GM12878 (cell line): ENCODE measurements around the gene PCDHGA1. TPM values are rescaled to one million over a fixed set of nuclear protein-coding genes. Genes with fewer than 3 reads are reported as not detected.

Experiments used
- ATAC-seq: fragments of 200-7000 bp; cut with Tn5 transposase; 3 replicates; pipeline ENCODE4 v1.9.1; 2020; ENCODE audit warnings: mild to moderate bottlenecking, moderate library complexity
- BruUV-seq: library from RNA; stranded (reverse); fragments of 400-500 nt; replicated peaks from 2 replicates; lab custom pipeline; 2021; lab: Mats Ljungman, UMichigan
- CTCF ChIA-PET: fragments of 300-600 bp; sonication (Branson Sonifier 250); formaldehyde crosslinking; extraction: SDS; loops from one replicate; lab custom pipeline; 2021; ENCODE audit warnings: inconsistent platforms; lab: Yijun Ruan, JAX
- POLR2A ChIA-PET: fragments of 350-600 bp; formaldehyde crosslinking; extraction: SDS; loops from one replicate; lab custom pipeline; 2021; ENCODE audit warnings: inconsistent platforms; lab: Charles Lee
- RAD21 ChIA-PET: fragments of 300-600 bp; sonication (Branson Sonifier 250); formaldehyde crosslinking; loops from one replicate; lab custom pipeline; 2023; ENCODE audit warnings: antibody characterized with exemption; ENCODE audit not compliant: unreplicated experiment; lab: Charles Lee
- SMC1A ChIA-PET: fragments of 300-600 bp; sonication (Branson Sonifier 250); formaldehyde crosslinking; loops from one replicate; lab custom pipeline; 2023; ENCODE audit not compliant: unreplicated experiment, uncharacterized antibody; lab: Charles Lee
- DNase-seq: peaks from one replicate; pipeline ENCODE4 v3.0.0-alpha.2; 2011; ENCODE audit warnings: low read depth, low spot score
- FAIRE-seq: peaks from 3 replicates; lab custom pipeline; 2011; peaks lifted over from hg19 to GRCh38; lab: Jason Lieb, UNC
- H2AFZ ChIP-seq: 2 replicates; pipeline ENCODE4 v1.6.0; 2011; ENCODE audit warnings: low read depth, low read length, control low read depth; ENCODE audit not compliant: control insufficient read depth
- H3K27ac ChIP-seq: 2 replicates; pipeline ENCODE4 v1.5.1; 2011; ENCODE audit warnings: control low read depth; ENCODE audit not compliant: control insufficient read depth, insufficient read depth
- H3K27me3 ChIP-seq, 2 experiments: replicated peaks in 1 of 2; 2 replicates each; pipeline versions ENCODE4 v1.6.0 to v1.6.1; 2011; ENCODE audit warnings: low read length in 1 of 2; ENCODE audit not compliant: control insufficient read depth in 2 of 2, insufficient read depth in 2 of 2
- H3K36me3 ChIP-seq, 2 experiments: 2 replicates each; pipeline ENCODE4 v1.5.1; 2011; ENCODE audit warnings: low read length in 1 of 2; ENCODE audit not compliant: control insufficient read depth in 2 of 2, insufficient read depth in 2 of 2
- H3K4me1 ChIP-seq: 2 replicates; pipeline ENCODE4 v1.6.1; 2011; ENCODE audit warnings: mild to moderate bottlenecking, low read length, moderate library complexity, mixed read lengths; ENCODE audit not compliant: control insufficient read depth, insufficient read depth
- H3K4me2 ChIP-seq: 2 replicates; pipeline ENCODE4 v1.6.0; 2011; ENCODE audit warnings: control low read depth; ENCODE audit not compliant: control insufficient read depth, insufficient read depth
- H3K4me3 ChIP-seq: fragments of 200-600 bp; sonication (generic); 2 replicates; pipeline ENCODE4 v1.5.1; 2016
- H3K79me2 ChIP-seq: 2 replicates; pipeline ENCODE4 v1.6.0; 2011; ENCODE audit warnings: low read length; ENCODE audit not compliant: control insufficient read depth, insufficient read depth
- H3K9ac ChIP-seq: 2 replicates; pipeline ENCODE4 v1.8.0; 2011; ENCODE audit warnings: low read length, control low read depth, mixed read lengths; ENCODE audit not compliant: control insufficient read depth, insufficient read depth
- H3K9me3 ChIP-seq: replicated peaks from 3 replicates; pipeline ENCODE4 v1.5.1; 2011; ENCODE audit warnings: mild to moderate bottlenecking, low read length; ENCODE audit not compliant: control insufficient read depth, insufficient read depth
- H4K20me1 ChIP-seq: 2 replicates; pipeline ENCODE4 v1.6.0; 2011; ENCODE audit not compliant: control insufficient read depth, insufficient read depth
- BACH1 ChIP-seq: fragments of 450-650 bp; IDR thresholded peaks from 2 replicates; pipeline ENCODE4 v1.6.1; 2017; ENCODE audit warnings: mild to moderate bottlenecking, borderline replicate concordance
- NR2C2 ChIP-seq: IDR thresholded peaks from 2 replicates; pipeline ENCODE4 v1.6.1; 2011; ENCODE audit warnings: borderline replicate concordance, low read depth; ENCODE audit not compliant: control insufficient read depth, insufficient read length
- RAD21 ChIP-seq: IDR thresholded peaks from 2 replicates; pipeline ENCODE4 v1.6.1; 2011; ENCODE audit warnings: mild to moderate bottlenecking, low read depth, low read length, moderate library complexity; ENCODE audit not compliant: insufficient read depth
- SPI1 ChIP-seq: IDR thresholded peaks from 2 replicates; pipeline ENCODE4 v1.6.1; 2011; ENCODE audit warnings: low read depth, mild to moderate bottlenecking, low read length, moderate library complexity, borderline replicate concordance; ENCODE audit not compliant: insufficient read depth
- WGBS: methylation state at CpG from one replicate; pipeline ENCODE4 v1.1.6; 2016; ENCODE audit warnings: low lambda C conversion rate; ENCODE audit not compliant: insufficient replicate concordance, insufficient coverage; ENCODE audit errors: missing lambda C conversion rate; 5-methylcytosine and 5-hydroxymethylcytosine counted together
- in situ Hi-C: fragments of 300-500 bp; cut with MboI; formaldehyde crosslinking; loops from 9 replicates; pipeline ENCODE4 v1.14.3; 2018; ENCODE audit warnings: mixed read lengths
- intact Hi-C: fragments of 100-400 bp; cut with micrococcal nuclease; formaldehyde crosslinking; loops from one replicate; pipeline ENCODE4 v1.14.2; 2022; ENCODE audit not compliant: unreplicated experiment
- polyA plus RNA-seq, 11 experiments: library from polyadenylated mRNA; depleted of rRNA in 4 of 11; unstranded in 6 of 11; stranded (reverse) in 5 of 11; fragments of >200 nt; fragmentation: Nextera tagmentation in 4 of 11; fragmentation: Illumina TruSeq in 1 of 11; extraction: Ambion mirVana in 4 of 11; extraction: Trizol in 1 of 11; gene quantifications; 1 replicate in 1 of 11; 2 replicates in 10 of 11; pipeline versions ENCODE4 v1.2.1 to v1.2.3, GENCODE V29; 2011 to 2016; ENCODE audit warnings: inconsistent platforms in 2 of 11, missing spikeins in 2 of 11, low read depth in 1 of 11
- total RNA-seq, 4 experiments: library from RNA; depleted of rRNA in 3 of 4; stranded (reverse); fragments of >200 nt in 3 of 4; fragmentation: Illumina TruSeq in 1 of 4; extraction: Trizol in 1 of 4; gene quantifications; 2 replicates each; pipeline versions ENCODE4 v1.2.1 to v1.2.3, GENCODE V29; 2013 to 2021

The PCDHGA1 gene
- total and polyA plus RNA-seq, 10 of the 15 experiments (the other 5 are each of a cell fraction or from before 2014, with no cell fraction given): 0.02 to 0.51 (median 0.19) TPM; not detected in 3

DNA sequence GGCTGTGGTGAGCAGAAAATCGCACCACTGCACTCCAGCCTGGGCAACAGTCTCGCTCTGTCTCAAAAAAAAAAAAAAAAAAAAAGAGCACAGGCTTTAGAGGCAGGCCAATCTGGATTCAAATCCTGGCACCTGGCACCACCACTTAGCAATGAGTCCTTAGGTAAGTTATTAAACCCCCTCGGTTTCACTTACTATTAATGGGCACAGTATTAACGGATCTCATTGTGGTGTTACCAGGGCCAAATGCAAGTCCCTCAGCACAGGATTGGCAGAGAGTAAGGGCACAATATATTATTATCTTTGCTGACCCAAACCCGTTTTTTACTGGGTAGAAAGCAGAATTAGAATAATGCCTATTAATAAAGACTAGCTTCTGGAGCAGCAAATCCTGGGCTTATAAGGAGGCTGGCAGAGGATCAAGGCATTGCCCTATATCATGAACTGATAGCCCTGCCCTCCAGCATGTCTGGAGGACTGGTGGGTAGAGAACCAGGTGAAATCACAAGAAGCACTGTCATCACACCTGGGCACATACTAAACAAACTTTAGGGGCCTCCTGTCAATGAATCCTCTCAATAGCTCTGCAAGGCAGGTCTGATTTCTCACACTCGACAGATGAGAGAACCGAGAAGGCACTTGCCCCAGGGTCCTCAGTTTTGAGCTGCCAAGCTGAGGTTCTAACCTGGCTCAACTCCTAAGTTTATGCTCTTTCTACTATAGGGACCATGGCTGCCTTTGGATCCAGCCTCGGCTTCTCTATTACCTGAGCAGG lies 176.3 kb downstream of the PCDHGA1 start:
- ChIA-PET SMC1A (interaction anchor here (1.1 to 10.8 kb wide), 12 partner anchors 8 to 85 kb away, joined by 3 to 176 read pairs (median 7); partner anchors contain the start of genes PCDHGA11, PCDHGA12 and PCDHGC3), POLR2A (interaction anchor here (0.7 to 2.0 kb wide), 9 partner anchors 9 to 110 kb away, joined by 3 to 5 read pairs (median 3); partner anchors contain the start of gene PCDHGC5), CTCF (interaction anchor here (0.6 to 11.9 kb wide), 17 partner anchors 13 to 455 kb away, joined by 3 to 213 read pairs (median 11); partner anchors contain the start of genes PCDHGA10, PCDHGA11, PCDHGA12 and PCDHGB3), RAD21 (interaction anchor here (1.1 to 11.6 kb wide), 10 partner anchors 14 to 93 kb away, joined by 3 to 109 read pairs (median 9); partner anchors contain the start of genes PCDHGA10, PCDHGA12, PCDHGB7 and PCDHGC3)
- DNase-seq (no peak), FAIRE-seq (no peak), ATAC-seq (no peak)
- Histone ChIP-seq H4K20me1 (no peaks in the 10 kb centered on the region), H3K36me3 (peaks cover 0 to 4% of the 10 kb centered on the region in 2 experiments; a peak in 1 of 4 replicates), H3K4me2 (peak overlapping the region; percentile 78), H3K9me3 (no peaks in the 10 kb centered on the region), H3K9ac (no peak overlapping the region; the same call in 1 of the 2 replicates), H3K27ac (peak overlapping the region; percentile 90), H2AFZ (no peak overlapping the region), H3K4me3 (no peak overlapping the region), H3K27me3 (no peaks in the 10 kb centered on the region), H3K79me2 (peaks cover 15% of the 10 kb centered on the region), H3K4me1 (peaks cover 66% of the 10 kb centered on the region)
- BruUV-seq: no TSS peak
- intact Hi-C loops (no loop called here), in situ Hi-C loops (no loop called here)
- WGBS: 46% methylated on average over 7 of the region's 8 CpGs
- TF ChIP-seq NR2C2: no peak
- no peak for TF ChIP-seq SPI1
- no peak for TF ChIP-seq RAD21
- TF ChIP-seq BACH1: no peak
